ENCODE measurements around the gene CARTPT. TPM values are rescaled to one million over a fixed set of nuclear protein-coding genes. Genes with fewer than 3 reads are reported as not detected.

Gene CARTPT
- total RNA-seq, 1 donor from 2014 or later: 2.9 TPM

- DNase-seq (ENCODE audit: low spot score in 2 of 2) (no peak), FAIRE-seq (no peak)
Observed at GRCh38 chr5:71734141-71734540, 15.1 kb downstream of the CARTPT start.

DNA sequence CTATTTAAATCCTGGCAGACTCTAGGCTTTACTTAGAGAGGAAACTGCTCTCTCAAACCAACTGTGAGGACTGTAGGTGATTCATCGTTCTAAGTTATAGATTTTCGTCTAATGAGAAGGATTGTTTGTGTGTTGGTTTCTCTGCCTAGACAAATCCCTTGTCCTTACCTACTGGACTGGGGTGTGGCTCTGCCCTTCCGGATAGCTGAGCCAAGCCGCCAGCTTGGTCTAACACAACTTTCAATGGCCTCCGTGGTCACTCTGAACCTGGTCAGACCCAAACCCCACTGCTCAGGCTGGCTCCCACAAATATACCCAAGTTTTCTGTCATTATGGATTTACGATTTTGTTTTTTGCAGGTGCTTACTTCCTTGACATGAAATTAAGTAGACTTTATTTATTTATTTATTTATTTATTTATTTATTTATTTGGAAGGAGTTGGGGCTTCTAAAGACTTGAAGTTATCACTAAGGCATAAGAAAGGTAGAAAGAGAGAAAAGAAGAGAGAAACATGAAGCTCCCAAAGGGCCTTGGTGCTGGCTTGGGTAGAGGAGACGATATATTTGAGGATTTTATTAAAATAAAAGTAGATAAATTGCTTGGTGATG is 19.0 kb downstream of the CARTPT start:
- no peak for FAIRE-seq
- DNase-seq (ENCODE audit: low spot score in 2 of 2): no peak

GRCh38 chr5:71738662-71739361 is 19.7 kb downstream of the CARTPT start:
- FAIRE-seq (no peak), DNase-seq (ENCODE audit: low spot score in 2 of 2) (no peak)

DNA sequence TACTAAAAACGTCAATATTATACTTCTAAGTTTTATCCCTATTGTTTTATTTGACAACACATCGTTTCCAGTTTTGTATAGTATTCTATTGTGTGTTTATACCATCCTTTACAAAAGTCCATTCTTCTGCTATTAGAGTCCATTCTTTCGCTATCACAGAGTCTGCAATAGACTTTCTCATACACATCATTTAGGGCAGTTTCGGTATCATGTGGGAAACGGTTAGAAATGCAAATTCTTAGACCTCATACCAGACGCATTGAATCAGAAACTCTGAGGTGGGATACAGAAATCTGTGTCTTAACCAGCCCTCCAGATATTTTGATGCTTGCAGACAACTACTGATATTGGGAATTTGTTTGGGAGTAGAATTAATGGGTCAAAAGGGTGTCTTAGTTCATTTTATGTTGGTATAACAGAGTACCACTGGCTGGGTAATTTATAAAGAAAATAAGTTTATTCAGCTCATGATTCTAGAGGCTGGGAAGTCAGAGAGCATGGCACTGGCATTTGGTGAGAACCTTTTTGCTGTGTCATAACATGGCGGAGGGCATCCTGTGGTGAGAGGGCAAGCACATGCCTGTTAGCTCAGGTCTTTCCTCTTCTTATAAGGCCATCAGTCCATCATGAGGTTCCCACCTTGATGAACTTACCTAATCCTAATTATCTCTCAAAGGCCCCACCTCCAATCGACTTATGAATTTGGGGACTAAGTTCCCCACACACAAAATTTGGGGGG is 21.1 kb downstream of the CARTPT start:
- no peak for DNase-seq (ENCODE audit: low spot score in 2 of 2)

DNA sequence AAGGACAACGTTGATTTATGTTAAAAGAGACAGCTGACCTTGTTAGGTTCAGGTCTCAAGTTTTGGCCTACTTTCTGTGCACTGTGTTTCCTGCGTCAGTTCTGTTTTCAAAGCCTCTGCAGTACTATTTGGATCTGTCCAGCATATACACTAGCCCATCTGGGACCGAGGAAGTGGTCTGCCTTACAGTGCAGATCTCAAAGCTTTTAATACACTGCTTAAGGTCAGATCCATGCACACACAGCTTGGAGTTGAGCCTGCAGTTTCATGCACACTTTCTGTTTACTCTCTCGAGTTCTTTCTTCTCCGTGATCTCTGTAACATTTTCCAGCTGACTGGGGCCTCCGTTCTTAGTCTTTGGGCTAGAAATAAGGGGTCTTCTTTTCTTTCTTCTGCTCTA is 24.1 kb downstream of the CARTPT start:
- FAIRE-seq (no peak), DNase-seq (ENCODE audit: low spot score in 2 of 2) (no peak)

More for the DNA sequence above, 21.1 kb downstream of the CARTPT start:
- no peak for FAIRE-seq

- FAIRE-seq (no peak), DNase-seq (ENCODE audit: low spot score in 2 of 2) (no peak)
Observed at GRCh38 chr5:71744009-71744790, 25.1 kb downstream of the CARTPT start.

GRCh38 chr5:71747182-71747581 is 28.1 kb downstream of the CARTPT start:
- FAIRE-seq: no peak

DNA sequence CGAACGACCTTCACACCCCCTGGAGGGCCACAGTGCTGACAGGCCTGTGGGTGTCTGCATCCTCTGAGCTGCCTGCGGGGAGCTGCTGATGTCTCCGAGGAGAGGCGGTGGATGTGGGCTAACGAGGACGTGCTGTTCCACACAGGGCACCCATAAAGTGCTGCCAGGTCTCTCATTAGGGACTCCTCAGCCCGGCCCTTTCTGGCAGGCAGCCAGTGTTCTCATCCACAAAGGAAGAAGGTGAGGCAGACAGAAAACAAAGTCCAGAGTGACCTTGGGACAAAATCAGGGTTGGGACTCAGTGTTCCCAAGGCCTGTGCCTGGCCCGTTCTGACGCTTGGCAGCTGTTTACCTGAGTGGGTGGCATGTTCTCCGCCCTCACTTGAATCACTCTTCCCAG is 29.3 kb downstream of the CARTPT start:
- FAIRE-seq (no peak), DNase-seq (ENCODE audit: low spot score in 2 of 2) (no peak)

More at GRCh38 chr5:71747182-71747581, 28.1 kb downstream of the CARTPT start:
- DNase-seq (ENCODE audit: low spot score in 2 of 2): no peak

- no peak for FAIRE-seq
- no peak for DNase-seq (ENCODE audit: low spot score in 2 of 2)
Observed at GRCh38 chr5:71751422-71751821, 32.3 kb downstream of the CARTPT start.

DNA sequence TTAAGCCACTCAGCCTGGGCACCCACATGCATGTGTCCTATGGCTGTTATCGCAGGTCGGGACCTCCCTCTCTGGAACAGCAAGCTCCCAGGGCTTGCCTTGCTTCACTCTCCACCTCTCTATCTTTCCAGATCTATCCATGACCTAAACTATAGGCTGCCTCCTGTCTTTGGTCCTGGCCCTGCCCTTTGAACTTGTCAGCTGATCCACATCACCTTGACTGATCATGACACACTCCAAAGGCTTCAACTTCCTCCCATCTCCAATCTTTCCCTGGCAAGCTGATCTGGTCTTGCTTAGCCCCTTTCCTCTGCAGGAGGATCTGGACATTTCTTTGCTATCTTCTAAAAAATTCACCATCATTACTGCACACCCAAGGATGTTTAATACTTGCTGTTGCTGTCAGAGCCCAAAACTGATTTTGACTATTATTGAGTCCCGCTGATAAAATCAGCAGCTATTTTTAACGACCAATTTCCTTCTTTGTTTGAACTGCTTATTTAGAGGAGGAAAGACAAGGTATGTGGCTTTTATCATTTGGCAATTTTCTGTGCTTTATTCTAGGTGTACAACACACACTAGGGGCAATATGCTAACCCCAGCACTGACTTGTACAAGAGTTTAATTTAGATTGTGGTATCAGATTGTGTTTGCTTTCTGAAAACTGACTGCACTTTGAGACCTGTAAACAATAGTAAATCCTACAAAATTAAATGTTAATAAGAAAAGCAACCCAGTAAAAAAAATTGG is 33.5 kb downstream of the CARTPT start:
- no peak for FAIRE-seq
- no peak for DNase-seq (ENCODE audit: low spot score in 2 of 2)

GRCh38 chr5:71757590-71758543 is 38.8 kb downstream of the CARTPT start:
- DNase-seq (ENCODE audit: low spot score in 2 of 2) (peak in 1 of 2 donors; percentile 34), FAIRE-seq (no peak)

DNA sequence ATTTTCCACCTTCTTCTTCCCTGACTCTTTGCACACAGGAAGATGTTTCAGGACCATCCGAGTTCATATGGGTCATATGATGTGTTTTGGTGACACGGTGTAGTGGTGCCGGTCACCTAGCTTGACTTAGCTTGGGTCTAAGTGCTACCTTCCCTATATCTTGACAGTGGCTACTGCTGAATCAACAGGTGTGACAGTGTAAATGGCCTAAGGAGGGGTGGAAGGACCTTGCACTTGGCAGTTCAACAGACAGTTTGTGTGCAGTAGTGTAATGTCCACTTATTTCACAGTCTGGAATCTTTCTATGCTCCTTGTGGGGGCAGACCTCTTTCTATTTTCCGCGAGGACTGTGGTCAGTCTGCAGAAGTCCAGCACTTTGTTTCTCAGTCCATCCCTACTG is 43.8 kb downstream of the CARTPT start:
- FAIRE-seq: no peak
- no peak for DNase-seq (ENCODE audit: low spot score in 2 of 2)

GRCh38 chr5:71767661-71768060 is 48.6 kb downstream of the CARTPT start:
- FAIRE-seq (no peak), DNase-seq (ENCODE audit: low spot score in 2 of 2) (no peak)

DNA sequence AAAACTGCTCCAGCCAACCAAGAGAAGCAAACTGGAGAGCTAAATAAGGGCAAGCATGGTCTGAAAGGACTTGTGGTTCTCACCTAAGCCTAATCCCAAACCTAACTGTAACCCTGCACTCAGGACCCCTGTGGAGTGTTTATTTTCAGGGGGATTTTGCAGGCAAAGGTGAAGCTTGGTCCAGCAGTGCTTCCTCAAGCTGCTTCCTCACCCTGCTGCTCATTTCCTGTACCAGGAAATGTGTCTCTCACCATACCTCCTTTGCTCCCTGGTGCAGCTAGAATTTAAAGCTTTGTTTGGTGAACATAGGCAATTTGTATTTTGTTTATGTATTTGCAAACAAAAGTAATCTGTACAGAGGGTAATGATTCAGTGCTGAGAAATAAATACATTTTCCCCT is 50.2 kb downstream of the CARTPT start:
- FAIRE-seq (no peak), DNase-seq (ENCODE audit: low spot score in 2 of 2) (no peak)

- FAIRE-seq (no peak), DNase-seq (ENCODE audit: low spot score in 2 of 2) (no peak)
Observed at GRCh38 chr5:71770381-71770780, 51.3 kb downstream of the CARTPT start.
